ENCODE results near the gene LSM12. TPM values are rescaled to one million over a fixed set of nuclear protein-coding genes. Genes with fewer than 3 reads are reported as not detected.

LSM12 gene
- total RNA-seq, 4 donors from 2014 or later = 41.6 to 79.0 (median 56.5) TPM

DNA sequence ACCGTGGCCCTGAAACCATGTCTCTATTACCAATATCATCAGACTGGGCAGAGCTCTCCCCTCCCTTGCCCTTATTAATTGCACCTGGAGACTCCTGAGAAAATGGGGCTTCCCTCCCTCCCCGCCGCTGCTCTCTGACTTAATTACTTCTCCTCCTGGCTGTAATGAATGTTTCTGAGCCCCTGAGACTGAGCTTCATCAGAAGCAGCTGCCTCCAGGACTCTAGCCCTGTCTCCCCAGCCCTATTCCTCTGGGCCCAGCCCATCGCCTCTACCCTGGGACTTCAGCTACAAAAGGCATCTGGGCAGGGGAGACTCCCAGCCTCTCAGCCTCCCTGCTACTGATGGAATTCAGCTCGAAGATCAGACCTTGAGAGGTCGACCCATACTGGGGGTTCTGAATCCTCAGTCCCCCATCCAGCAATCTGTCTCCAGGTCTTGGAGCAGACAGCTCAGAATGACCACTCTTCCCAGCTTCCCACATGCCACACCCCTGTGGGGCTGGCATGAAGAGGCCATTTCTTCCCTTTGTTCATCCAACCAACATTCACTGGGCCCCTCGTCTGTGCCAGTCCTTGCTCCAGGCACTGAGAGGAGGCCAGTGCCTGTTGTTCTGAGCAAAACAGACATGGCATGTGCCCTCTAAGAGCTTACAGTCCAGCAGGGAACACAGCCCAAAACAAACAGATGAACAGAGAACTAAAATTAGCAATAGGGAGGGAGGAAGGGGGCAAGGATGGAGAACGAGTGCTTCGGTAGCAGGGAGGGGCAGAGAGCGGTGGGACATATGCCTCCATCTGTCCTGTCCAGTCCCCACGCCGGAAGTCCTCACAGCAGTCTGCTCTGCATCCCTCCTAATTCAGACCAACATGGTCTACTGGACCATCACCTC, 79.1 kb downstream of the LSM12 start:
- intact Hi-C loops (cut with DNase I; ENCODE audit: low total_unique reads) = no loop called here
- DNase-seq = no peak
- peak; percentile 39 to 81 for ATAC-seq
- in situ Hi-C loops (cut with MboI; ENCODE audit: low sequenced_read_pairs in 4 of 4) = no loop called here
- H3K4me1 ChIP-seq = peaks cover 15 to 20% of the 10 kb centered on the region in 2 donors
- H3K27ac ChIP-seq = peak overlapping the region in 2 of 4 donors; percentile 5 to 64
- TF ChIP-seq CTCF (IDR thresholded peaks at IDR 0.05 in 4 of 5, conservative IDR thresholded peaks at IDR 0.05 in 1 of 5) (no peak), POLR2A (IDR thresholded peaks at IDR 0.05) (no peak)
- peaks cover 8 to 22% (median 14%) of the 10 kb centered on the region in 3 donors for H3K27me3 ChIP-seq
- no peak overlapping the region for H3K4me3 ChIP-seq
- no peaks in the 10 kb centered on the region for H3K36me3 ChIP-seq
- H3K9me3 ChIP-seq = no peaks in the 10 kb centered on the region

DNA sequence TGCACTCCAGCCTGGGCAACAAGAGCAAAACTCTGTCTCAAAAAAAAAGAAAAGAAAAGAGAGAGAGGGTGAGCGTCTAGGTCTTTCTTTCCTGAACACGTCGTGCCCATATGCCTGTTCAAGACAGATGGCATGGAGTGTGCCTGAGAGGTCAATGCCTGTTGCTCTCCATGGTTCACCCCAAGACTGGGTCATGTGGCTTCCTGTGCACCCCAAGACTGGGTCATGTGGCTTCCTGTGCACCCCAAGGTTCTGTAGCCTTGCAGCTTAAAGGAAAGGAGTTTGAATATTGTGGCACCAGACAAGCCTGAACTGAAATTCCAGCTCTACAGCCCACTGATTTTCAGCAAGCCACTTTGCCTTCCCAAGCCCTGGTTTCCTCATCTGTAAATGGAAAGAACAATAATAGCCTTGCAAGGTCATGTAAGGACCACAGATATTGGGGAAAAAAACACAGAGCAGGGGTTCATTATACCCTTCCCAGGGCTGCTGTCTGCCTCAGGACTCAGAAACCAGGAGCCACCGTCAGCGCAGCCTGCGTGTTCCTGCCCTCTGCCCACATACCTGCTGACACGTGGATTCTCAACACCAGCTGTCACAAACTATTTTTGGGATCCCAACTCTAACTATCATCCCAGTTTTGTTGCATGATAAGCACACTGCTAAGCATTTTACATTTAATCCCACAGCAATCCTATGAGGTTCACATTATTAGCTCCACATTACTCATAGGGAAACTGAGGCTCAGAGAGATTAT, 80.1 kb downstream of the LSM12 start:
- TF ChIP-seq POLR2A (IDR thresholded peaks at IDR 0.05) (no peak), CTCF (IDR thresholded peaks at IDR 0.05 in 4 of 5, conservative IDR thresholded peaks at IDR 0.05 in 1 of 5) (no peak)
- no peak overlapping the region for H3K4me3 ChIP-seq
- peaks cover 12 to 30% (median 14%) of the 10 kb centered on the region in 3 donors for H3K27me3 ChIP-seq
- ATAC-seq (peak; percentile 85 to 90), DNase-seq (peak; percentile 32 to 39)
- no peaks in the 10 kb centered on the region for H3K9me3 ChIP-seq
- peak overlapping the region in 2 of 4 donors; percentile 5 to 64 for H3K27ac ChIP-seq
- in situ Hi-C loops (cut with MboI; ENCODE audit: low sequenced_read_pairs in 4 of 4) (no loop called here), intact Hi-C loops (cut with DNase I; ENCODE audit: low total_unique reads) (no loop called here)
- H3K36me3 ChIP-seq = no peaks in the 10 kb centered on the region
- peaks cover 15 to 20% of the 10 kb centered on the region in 2 donors for H3K4me1 ChIP-seq

- no peak for DNase-seq
- TF ChIP-seq POLR2A (IDR thresholded peaks at IDR 0.05) (no peak), CTCF (IDR thresholded peaks at IDR 0.05 in 4 of 5, conservative IDR thresholded peaks at IDR 0.05 in 1 of 5) (no peak)
- Histone ChIP-seq H3K4me3 (peak overlapping the region in 3 of 4 donors; percentile 44 to 63 (median 51)), H3K27ac (no peak overlapping the region), H3K4me1 (peaks cover 15 to 20% of the 10 kb centered on the region in 2 donors), H3K27me3 (peaks cover 12 to 36% (median 14%) of the 10 kb centered on the region in 3 donors), H3K9me3 (no peaks in the 10 kb centered on the region), H3K36me3 (no peaks in the 10 kb centered on the region)
- intact Hi-C loops (cut with DNase I; ENCODE audit: low total_unique reads) (no loop called here), in situ Hi-C loops (cut with MboI; ENCODE audit: low sequenced_read_pairs in 4 of 4) (no loop called here)
- no peak for ATAC-seq
These were observed 82.0 kb downstream of the LSM12 start for GRCh38 chr17:43984521-43984920.

Other genes with a start within 250 kb of the LSM12 start
- gene MPP3, start 233.5 kb downstream of the LSM12 start, total RNA-seq = 1 to 10 TPM in 2 of 4 donors, under 1 TPM in 2; 0.12 to 2.4 (median 1.1) TPM
- 10 to 100 TPM; 18.4 to 28.2 (median 20.8) TPM for gene CD300LG, start 219.5 kb downstream of the LSM12 start, total RNA-seq
- gene MPP2, start 159.1 kb downstream of the LSM12 start, total RNA-seq = 1 to 10 TPM in 2 of 4 donors, under 1 TPM in 1, not detected in 1; 0.39 to 3.2 (median 2.0) TPM
- gene PPY, start 124.2 kb downstream of the LSM12 start, total RNA-seq = not detected
- not detected for gene PYY, start 112.7 kb downstream of the LSM12 start, total RNA-seq
- gene NAGS, start 62.0 kb downstream of the LSM12 start, total RNA-seq = 1 to 10 TPM in 1 of 4 donors, under 1 TPM in 3; 0.13 to 1.2 (median 0.34) TPM
- gene TMEM101, start 51.7 kb downstream of the LSM12 start, total RNA-seq = 10 to 100 TPM; 28.8 to 38.3 (median 36.4) TPM
- 10 to 100 TPM; 30.5 to 40.5 (median 36.4) TPM for gene G6PC3, start 4.1 kb upstream of the LSM12 start, total RNA-seq
- 100 to 1,000 TPM in 2 of 4 donors, 10 to 100 TPM in 2; 36.5 to 301 (median 88.0) TPM for gene HDAC5, start 57.0 kb upstream of the LSM12 start, total RNA-seq
- gene HROB, start 75.3 kb upstream of the LSM12 start, total RNA-seq = 1 to 10 TPM in 3 of 4 donors, under 1 TPM in 1; 0.97 to 7.4 (median 1.9) TPM
- gene ASB16, start 104.0 kb upstream of the LSM12 start, total RNA-seq = 100 to 1,000 TPM in 1 of 4 donors, 10 to 100 TPM in 3; 13.2 to 134 (median 34.2) TPM
- gene TMUB2, start 120.3 kb upstream of the LSM12 start, total RNA-seq = 10 to 100 TPM; 25.6 to 34.7 (median 27.4) TPM
- gene ATXN7L3, start 133.2 kb upstream of the LSM12 start, total RNA-seq = 10 to 100 TPM; 39.3 to 46.0 (median 40.6) TPM
- 10 to 100 TPM; 36.2 to 64.3 (median 46.0) TPM for gene UBTF, start 153.0 kb upstream of the LSM12 start, total RNA-seq
- gene SLC4A1, start 201.5 kb upstream of the LSM12 start, total RNA-seq = under 1 TPM in 2 of 4 donors, not detected in 2; 0.11 to 0.20 TPM
- not detected for gene RUNDC3A, start 241.9 kb upstream of the LSM12 start, total RNA-seq

All from gastrocnemius medialis (tissue), 4 donors.